HEK293T (cell line): ENCODE measurements around the gene SIT1.

Source experiments
- BHLHE40 ChIP-seq: fragments of 450-650 bp; IDR thresholded peaks from 2 replicates; pipeline ENCODE4 v1.6.1; 2016; ENCODE audit warnings: mild to moderate bottlenecking, moderate library complexity, borderline replicate concordance
- FOXA1 ChIP-seq: fragments of 450-650 bp; IDR thresholded peaks from 2 replicates; pipeline ENCODE4 v1.6.1; 2016; ENCODE audit warnings: mild to moderate bottlenecking
- SP1 ChIP-seq: fragments of 450-650 bp; IDR thresholded peaks from 2 replicates; pipeline ENCODE4 v1.6.1; 2017
- SUZ12 ChIP-seq: fragments of 450-650 bp; IDR thresholded peaks from 2 replicates; pipeline ENCODE4 v1.6.1; 2016; ENCODE audit warnings: mild to moderate bottlenecking
- TARDBP ChIP-seq: fragments of 450-650 bp; IDR thresholded peaks from 2 replicates; pipeline ENCODE4 v1.6.1; 2016
- ZNF384 ChIP-seq: fragments of 450-650 bp; IDR thresholded peaks from 2 replicates; pipeline ENCODE4 v1.6.1; 2016

GRCh38 chr9:35690294-35690613 is 39.5 kb upstream of the SIT1 start:
- TF ChIP-seq SP1 (no peak), SUZ12 (no peak), FOXA1 (no peak), ZNF384 (no peak), BHLHE40 (no peak), TARDBP (no peak)
